Neural cell (in vitro differentiated cells): ENCODE data around the gene ANXA4. TPM values are rescaled to one million over a fixed set of nuclear protein-coding genes. Genes with fewer than 3 reads are reported as not detected.
"Not testable (repeated sequence)": the region's sequence is repeated elsewhere in the genome, so short reads cannot be mapped to it uniquely, and the experiment has no call there.

Experiments
- H2AFZ ChIP-seq: fragments of 200-600, 300-800 bp; sonication (generic), shearing (Covaris generic); 2 replicates; pipeline ENCODE4 v1.6.0; 2014; ENCODE audit warnings: low read depth, mild to moderate bottlenecking, antibody characterized with exemption, low read length, moderate library complexity
- H3F3A ChIP-seq: fragments of 200-600 bp; shearing (Covaris generic); 2 replicates; pipeline ENCODE4 v1.6.1; 2016; ENCODE audit warnings: mild to moderate bottlenecking, moderate library complexity, mixed read lengths, antibody characterized with exemption, low read length; ENCODE audit not compliant: insufficient read depth, poor library complexity, severe bottlenecking
- H3K27ac ChIP-seq: fragments of 200-600, 300-800 bp; sonication (generic), shearing (Covaris generic); 2 replicates; pipeline ENCODE4 v1.5.1; 2014; ENCODE audit warnings: mild to moderate bottlenecking, low read length, moderate library complexity
- H3K27me3 ChIP-seq: fragments of 300-800, 200-600 bp; sonication (generic), shearing (Covaris generic); 2 replicates; pipeline ENCODE4 v1.6.0; 2014; ENCODE audit warnings: mild to moderate bottlenecking, low read depth, low read length, moderate library complexity; ENCODE audit not compliant: insufficient read depth
- H3K36me3 ChIP-seq: fragments of 300-800, 200-600 bp; sonication (generic), shearing (Covaris generic); 2 replicates; pipeline ENCODE4 v1.5.1; 2014; ENCODE audit warnings: mild to moderate bottlenecking, antibody characterized with exemption, low read length, moderate library complexity; ENCODE audit not compliant: insufficient read depth
- H3K4me2 ChIP-seq: fragments of 300-800, 200-600 bp; sonication (generic), shearing (Covaris generic); 2 replicates; pipeline ENCODE4 v1.6.0; 2014; ENCODE audit warnings: mild to moderate bottlenecking, low read length
- H3K4me3 ChIP-seq: fragments of 300-800, 200-600 bp; sonication (generic), shearing (Covaris generic); 2 replicates; pipeline ENCODE4 v1.5.1; 2014; ENCODE audit warnings: mild to moderate bottlenecking, low read length, moderate library complexity
- H3K79me2 ChIP-seq: fragments of 200-600 bp; shearing (Covaris generic); replicated peaks from 2 replicates; pipeline ENCODE4 v1.6.0; 2014; ENCODE audit warnings: mild to moderate bottlenecking, low read length, moderate library complexity; ENCODE audit not compliant: insufficient read depth
- H3K9ac ChIP-seq: fragments of 300-800, 200-600 bp; sonication (generic), shearing (Covaris generic); 2 replicates; pipeline ENCODE4 v1.6.1; 2016; ENCODE audit warnings: mild to moderate bottlenecking, low read length, mixed read lengths
- H3K9me2 ChIP-seq: fragments of 200-600 bp; shearing (Covaris generic); 2 replicates; pipeline ENCODE4 v1.6.1; 2016; ENCODE audit warnings: mild to moderate bottlenecking, low read length, mixed read lengths; ENCODE audit not compliant: insufficient read depth
- H3K9me3 ChIP-seq: fragments of 200-600, 300-800 bp; sonication (generic), shearing (Covaris generic); 2 replicates; pipeline ENCODE4 v1.6.1; 2016; ENCODE audit warnings: mild to moderate bottlenecking, mixed run types, low read length, moderate library complexity, mixed read lengths
- H4K20me1 ChIP-seq: fragments of 200-600 bp; shearing (Covaris generic); 2 replicates; pipeline ENCODE4 v1.6.1; 2016; ENCODE audit warnings: mild to moderate bottlenecking, mixed run types; ENCODE audit not compliant: insufficient read depth
- EP300 ChIP-seq: fragments of 450-650 bp; conservative IDR thresholded peaks from 2 replicates; pipeline ENCODE4 v1.6.1; 2014; ENCODE audit warnings: antibody characterized with exemption, mild to moderate bottlenecking, moderate library complexity; ENCODE audit not compliant: poor library complexity, severe bottlenecking
- EZH2 ChIP-seq: fragments of 200-600, 300-800 bp; shearing (Covaris generic), sonication (generic); IDR thresholded peaks from 2 replicates; pipeline ENCODE4 v1.6.1; 2014; ENCODE audit warnings: antibody characterized with exemption, low read length, borderline replicate concordance, mild to moderate bottlenecking; ENCODE audit not compliant: insufficient read depth, poor library complexity, severe bottlenecking
- MXI1 ChIP-seq: fragments of 450-650 bp; conservative IDR thresholded peaks from 2 replicates; pipeline ENCODE4 v1.6.1; 2014; ENCODE audit warnings: antibody characterized with exemption, mild to moderate bottlenecking; ENCODE audit not compliant: poor library complexity, severe bottlenecking
- POLR2AphosphoS5 ChIP-seq: IDR thresholded peaks from 2 replicates; pipeline ENCODE4 v1.6.1; 2012
- RAD21 ChIP-seq: fragments of 450-650 bp; conservative IDR thresholded peaks from 2 replicates; pipeline ENCODE4 v1.6.1; 2014; ENCODE audit warnings: antibody characterized with exemption, mild to moderate bottlenecking, moderate library complexity
- SMC3 ChIP-seq: fragments of 450-650 bp; conservative IDR thresholded peaks from 2 replicates; pipeline ENCODE4 v1.6.1; 2014; ENCODE audit warnings: antibody characterized with exemption, mild to moderate bottlenecking, moderate library complexity; ENCODE audit not compliant: poor library complexity
- TAF1 ChIP-seq: IDR thresholded peaks from 2 replicates; pipeline ENCODE4 v1.6.1; 2012; ENCODE audit warnings: low read depth
- polyA plus RNA-seq: library from polyadenylated mRNA; depleted of rRNA; stranded (reverse); fragments of >200 nt; gene quantifications from 2 replicates; pipeline ENCODE4 v1.2.3, GENCODE V29; 2014
- TF ChIP-seq, protein P1 (sequence below): IDR thresholded peaks from 2 replicates; pipeline ENCODE4 v1.6.1; 2012; ENCODE audit warnings: borderline replicate concordance
- TF ChIP-seq, protein P2 (sequence below): fragments of 450-650 bp; IDR thresholded peaks from 2 replicates; pipeline ENCODE4 v1.5.1; 2014; ENCODE audit warnings: antibody characterized with exemption, mild to moderate bottlenecking, moderate library complexity; ENCODE audit not compliant: poor library complexity, severe bottlenecking

The ANXA4 gene
- polyA plus RNA-seq, 1 donor from 2014 or later = 1.8 TPM

DNA sequence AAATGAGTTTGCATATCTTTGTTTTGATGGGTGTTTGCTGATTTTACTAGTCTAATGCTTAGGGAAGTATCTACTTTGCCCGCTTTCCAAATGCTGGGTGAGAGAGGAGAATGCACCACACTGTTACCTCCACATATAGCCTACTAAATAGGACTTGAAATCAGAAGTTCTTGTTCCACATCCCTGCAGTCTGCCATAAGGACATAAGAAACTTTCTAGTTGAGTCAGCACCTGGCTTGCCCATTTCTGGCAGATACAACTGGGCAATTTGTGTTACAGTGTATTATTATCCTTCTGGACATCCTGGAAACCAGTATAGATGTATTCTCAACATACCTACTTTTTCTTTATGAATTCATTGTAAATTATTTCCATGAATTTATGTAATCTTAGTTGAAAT lies 29.5 kb downstream of the ANXA4 start:
- H3K79me2 ChIP-seq = no peaks in the 10 kb centered on the region
- no peaks in the 10 kb centered on the region for H3K36me3 ChIP-seq
- H3K4me2 ChIP-seq = no peak overlapping the region
- no peaks in the 10 kb centered on the region for H3K27me3 ChIP-seq
- TF ChIP-seq SMC3 (no peak), EP300 (no peak), TAF1 (no peak), MXI1 (no peak), RAD21 (no peak), POLR2AphosphoS5 (no peak), EZH2 (no peak)
- TF ChIP-seq, protein P1, sequence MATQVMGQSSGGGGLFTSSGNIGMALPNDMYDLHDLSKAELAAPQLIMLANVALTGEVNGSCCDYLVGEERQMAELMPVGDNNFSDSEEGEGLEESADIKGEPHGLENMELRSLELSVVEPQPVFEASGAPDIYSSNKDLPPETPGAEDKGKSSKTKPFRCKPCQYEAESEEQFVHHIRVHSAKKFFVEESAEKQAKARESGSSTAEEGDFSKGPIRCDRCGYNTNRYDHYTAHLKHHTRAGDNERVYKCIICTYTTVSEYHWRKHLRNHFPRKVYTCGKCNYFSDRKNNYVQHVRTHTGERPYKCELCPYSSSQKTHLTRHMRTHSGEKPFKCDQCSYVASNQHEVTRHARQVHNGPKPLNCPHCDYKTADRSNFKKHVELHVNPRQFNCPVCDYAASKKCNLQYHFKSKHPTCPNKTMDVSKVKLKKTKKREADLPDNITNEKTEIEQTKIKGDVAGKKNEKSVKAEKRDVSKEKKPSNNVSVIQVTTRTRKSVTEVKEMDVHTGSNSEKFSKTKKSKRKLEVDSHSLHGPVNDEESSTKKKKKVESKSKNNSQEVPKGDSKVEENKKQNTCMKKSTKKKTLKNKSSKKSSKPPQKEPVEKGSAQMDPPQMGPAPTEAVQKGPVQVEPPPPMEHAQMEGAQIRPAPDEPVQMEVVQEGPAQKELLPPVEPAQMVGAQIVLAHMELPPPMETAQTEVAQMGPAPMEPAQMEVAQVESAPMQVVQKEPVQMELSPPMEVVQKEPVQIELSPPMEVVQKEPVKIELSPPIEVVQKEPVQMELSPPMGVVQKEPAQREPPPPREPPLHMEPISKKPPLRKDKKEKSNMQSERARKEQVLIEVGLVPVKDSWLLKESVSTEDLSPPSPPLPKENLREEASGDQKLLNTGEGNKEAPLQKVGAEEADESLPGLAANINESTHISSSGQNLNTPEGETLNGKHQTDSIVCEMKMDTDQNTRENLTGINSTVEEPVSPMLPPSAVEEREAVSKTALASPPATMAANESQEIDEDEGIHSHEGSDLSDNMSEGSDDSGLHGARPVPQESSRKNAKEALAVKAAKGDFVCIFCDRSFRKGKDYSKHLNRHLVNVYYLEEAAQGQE = no peak
- TF ChIP-seq, protein P2, sequence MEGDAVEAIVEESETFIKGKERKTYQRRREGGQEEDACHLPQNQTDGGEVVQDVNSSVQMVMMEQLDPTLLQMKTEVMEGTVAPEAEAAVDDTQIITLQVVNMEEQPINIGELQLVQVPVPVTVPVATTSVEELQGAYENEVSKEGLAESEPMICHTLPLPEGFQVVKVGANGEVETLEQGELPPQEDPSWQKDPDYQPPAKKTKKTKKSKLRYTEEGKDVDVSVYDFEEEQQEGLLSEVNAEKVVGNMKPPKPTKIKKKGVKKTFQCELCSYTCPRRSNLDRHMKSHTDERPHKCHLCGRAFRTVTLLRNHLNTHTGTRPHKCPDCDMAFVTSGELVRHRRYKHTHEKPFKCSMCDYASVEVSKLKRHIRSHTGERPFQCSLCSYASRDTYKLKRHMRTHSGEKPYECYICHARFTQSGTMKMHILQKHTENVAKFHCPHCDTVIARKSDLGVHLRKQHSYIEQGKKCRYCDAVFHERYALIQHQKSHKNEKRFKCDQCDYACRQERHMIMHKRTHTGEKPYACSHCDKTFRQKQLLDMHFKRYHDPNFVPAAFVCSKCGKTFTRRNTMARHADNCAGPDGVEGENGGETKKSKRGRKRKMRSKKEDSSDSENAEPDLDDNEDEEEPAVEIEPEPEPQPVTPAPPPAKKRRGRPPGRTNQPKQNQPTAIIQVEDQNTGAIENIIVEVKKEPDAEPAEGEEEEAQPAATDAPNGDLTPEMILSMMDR = no peak
- no peak overlapping the region for H3K27ac ChIP-seq
- no peak overlapping the region for H3K4me3 ChIP-seq
- H3F3A ChIP-seq = no peaks in the 10 kb centered on the region
- H3K9ac ChIP-seq = no peak overlapping the region
- no peaks in the 10 kb centered on the region for H3K9me3 ChIP-seq
- H4K20me1 ChIP-seq = no peaks in the 10 kb centered on the region
- no peaks in the 10 kb centered on the region for H3K9me2 ChIP-seq
- H2AFZ ChIP-seq = no peak overlapping the region

DNA sequence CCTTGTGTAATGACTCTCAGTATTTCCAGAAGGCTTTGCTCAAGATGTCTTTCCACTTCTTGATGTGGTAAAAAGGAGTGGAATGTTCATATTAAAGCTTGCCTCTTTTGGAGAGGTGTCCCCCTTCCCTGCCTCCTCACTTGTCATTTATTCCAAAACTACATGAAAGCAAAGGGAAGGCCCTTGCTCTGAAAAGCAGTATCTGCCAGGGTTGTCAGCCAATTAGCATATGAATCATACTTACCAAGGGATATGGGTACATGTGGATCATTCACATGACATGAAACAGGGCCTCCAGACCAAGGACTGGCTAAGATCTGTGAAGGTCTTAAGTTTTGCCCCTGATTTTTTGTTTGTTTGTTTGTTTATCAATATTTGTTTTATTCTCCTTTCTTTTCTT lies 31.3 kb downstream of the ANXA4 start:
- Histone ChIP-seq H3K79me2 (no peaks in the 10 kb centered on the region), H3K9me3 (no peaks in the 10 kb centered on the region), H4K20me1 (no peaks in the 10 kb centered on the region), H3K36me3 (no peaks in the 10 kb centered on the region), H3K27me3 (no peaks in the 10 kb centered on the region), H3K9me2 (no peaks in the 10 kb centered on the region), H2AFZ (no peak overlapping the region), H3F3A (no peaks in the 10 kb centered on the region), H3K27ac (no peak overlapping the region), H3K9ac (no peak overlapping the region), H3K4me2 (no peak overlapping the region), H3K4me3 (no peak overlapping the region)
- TF ChIP-seq POLR2AphosphoS5 (no peak), TAF1 (no peak), RAD21 (no peak), EZH2 (no peak), SMC3 (no peak), EP300 (no peak), MXI1 (no peak)
- TF ChIP-seq, protein P2 = no peak
- TF ChIP-seq, protein P1 = no peak

DNA sequence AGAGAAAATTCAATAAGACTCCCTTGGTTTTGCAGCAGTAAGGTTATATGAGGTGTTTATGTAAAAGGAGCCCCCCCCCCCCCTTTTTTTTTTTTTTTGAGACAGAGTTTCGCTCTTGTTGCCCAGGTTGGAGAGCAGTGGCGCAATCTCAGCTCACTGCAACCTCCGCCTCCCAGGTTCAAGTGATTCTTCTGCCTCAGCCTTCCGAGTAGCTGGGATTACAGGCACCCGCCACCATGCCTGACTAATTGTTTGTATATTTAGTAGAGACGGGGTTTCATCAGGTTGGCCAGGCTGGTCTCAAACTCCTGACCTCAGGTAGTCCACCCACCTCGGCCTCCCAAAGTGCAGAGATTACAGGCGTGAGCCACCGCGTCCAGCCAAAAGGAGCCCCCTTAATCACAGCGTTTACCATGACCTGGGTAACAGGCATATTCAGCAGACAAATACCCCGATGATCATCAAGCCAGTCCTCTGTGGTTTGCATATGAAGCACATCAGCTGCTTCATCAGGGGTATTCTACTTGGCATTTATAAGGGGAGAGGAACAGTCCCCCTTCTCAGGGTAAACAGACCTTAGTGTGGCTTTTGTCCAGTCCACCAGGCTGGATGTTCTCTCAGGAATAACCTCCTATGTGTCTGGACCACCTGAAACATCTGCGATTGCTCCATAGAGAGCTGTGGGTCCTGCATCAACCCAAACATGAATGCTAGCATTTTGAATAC lies 32.5 kb downstream of the ANXA4 start:
- H3K9me3 ChIP-seq, H4K20me1 ChIP-seq, H3K27me3 ChIP-seq, H3K4me3 ChIP-seq, H3K9me2 ChIP-seq, H3K4me2 ChIP-seq, H3F3A ChIP-seq, H3K79me2 ChIP-seq, H3K27ac ChIP-seq, H3K9ac ChIP-seq, H2AFZ ChIP-seq, H3K36me3 ChIP-seq: not testable (repeated sequence)
